ENCODE results near the gene TSN.

GRCh38 chr2:121731366-121731765, 24.1 kb upstream of the TSN start:
- TF ChIP-seq CTCF (conservative IDR thresholded peaks at IDR 0.05; ENCODE audit: low read length): no peak
- TF ChIP-seq EZH2phosphoT487 (IDR thresholded peaks at IDR 0.05; ENCODE audit: borderline replicate concordance): no peak

Measured in Loucy (cell line).